ENCODE results near the gene TCF7L2. TPM values are rescaled to one million over a fixed set of nuclear protein-coding genes. Genes with fewer than 3 reads are reported as not detected.
A peak's percentile ranks its signal among the peaks of the same experiment; 100 is the strongest.

TCF7L2 gene
- total RNA-seq, 1 experiment from 2014 or later, result 45.2 TPM

GRCh38 chr10:113085776-113086175 lies 135.7 kb downstream of the TCF7L2 start:
- TF ChIP-seq REST (IDR thresholded peaks at IDR 0.05; ENCODE audit: insufficient read depth in 1 of 2, low read depth in 2 of 2, low read length in 1 of 2) (no peak), POLR2AphosphoS5 (IDR thresholded peaks at IDR 0.05; ENCODE audit: low read depth, low read length) (no peak), SIN3A (IDR thresholded peaks at IDR 0.05; ENCODE audit: borderline replicate concordance, insufficient read depth, low read depth, low read length) (no peak), TCF7L2 (IDR thresholded peaks at IDR 0.05; ENCODE audit: low read depth, low read length) (no peak), CTCF (IDR thresholded peaks at IDR 0.05) (no peak)
- in situ Hi-C loops (cut with HindIII; ENCODE audit: low pct_unique_long_range_greater_than_20kb, low sequenced_read_pairs), result no loop called here
- Histone ChIP-seq H3K27me3 (ENCODE audit: control insufficient read depth, insufficient read depth, low read length) (no peaks in the 10 kb centered on the region), H3K36me3 (ENCODE audit: control insufficient read depth, insufficient read depth, low read length) (no peaks in the 10 kb centered on the region), H3K4me1 (ENCODE audit: control insufficient read depth, insufficient read depth, low read length) (peaks cover 80% of the 10 kb centered on the region), H3K27ac (ENCODE audit: low read length) (peak overlapping the region; percentile 99), H3K4me3 (ENCODE audit: low read depth in 2 of 2, low read length in 2 of 2) (no peak overlapping the region), H3K9me3 (ENCODE audit: control insufficient read depth, insufficient read depth, low read depth, low read length) (no peaks in the 10 kb centered on the region)
- ChIA-PET CTCF (interaction anchor here (0.6 kb wide), 2 partner anchors 610 to 1031 kb away, joined by 3 read pairs; no protein-coding TSS in a partner anchor), POLR2A (no interaction called here)
- no peak for DNase-seq (ENCODE audit: low read depth, low spot score)
- intact Hi-C loops (cut with micrococcal nuclease; ENCODE audit: unreplicated experiment), result no loop called here
- no peak for ATAC-seq
- no TSS peak for BruUV-seq (replicated peaks)

- BruUV-seq (replicated peaks), result no TSS peak
- CTCF ChIA-PET, result interaction anchor here (0.6 kb wide), 1 partner anchor 610 kb away, joined by 3 read pairs; no protein-coding TSS in a partner anchor
- peak overlapping the region; percentile 99 for H3K27ac ChIP-seq (ENCODE audit: low read length)
- no peaks in the 10 kb centered on the region for H3K27me3 ChIP-seq (ENCODE audit: control insufficient read depth, insufficient read depth, low read length)
- H3K36me3 ChIP-seq (ENCODE audit: control insufficient read depth, insufficient read depth, low read length), result no peaks in the 10 kb centered on the region
- peak; percentile 26 for ATAC-seq
- intact Hi-C loops (cut with micrococcal nuclease; ENCODE audit: unreplicated experiment) (no loop called here), in situ Hi-C loops (cut with HindIII; ENCODE audit: low pct_unique_long_range_greater_than_20kb, low sequenced_read_pairs) (no loop called here)
- POLR2A ChIA-PET, result no interaction called here
- TF ChIP-seq SIN3A (IDR thresholded peaks at IDR 0.05; ENCODE audit: borderline replicate concordance, insufficient read depth, low read depth, low read length), result no peak
- no peak for TF ChIP-seq REST (IDR thresholded peaks at IDR 0.05; ENCODE audit: insufficient read depth in 1 of 2, low read depth in 2 of 2, low read length in 1 of 2)
- TF ChIP-seq TCF7L2 (IDR thresholded peaks at IDR 0.05; ENCODE audit: low read depth, low read length), result no peak
- TF ChIP-seq POLR2AphosphoS5 (IDR thresholded peaks at IDR 0.05; ENCODE audit: low read depth, low read length), result no peak
- no peak for TF ChIP-seq CTCF (IDR thresholded peaks at IDR 0.05)
- no peak for DNase-seq (ENCODE audit: low read depth, low spot score)
- H3K4me3 ChIP-seq (ENCODE audit: low read depth in 2 of 2, low read length in 2 of 2), result no peak overlapping the region
- no peaks in the 10 kb centered on the region for H3K9me3 ChIP-seq (ENCODE audit: control insufficient read depth, insufficient read depth, low read depth, low read length)
- peaks cover 75% of the 10 kb centered on the region for H3K4me1 ChIP-seq (ENCODE audit: control insufficient read depth, insufficient read depth, low read length)
These were observed 136.2 kb downstream of the TCF7L2 start for GRCh38 chr10:113086282-113086681.
